ENCODE measurements around the gene JOSD1.

Gene JOSD1

DNA sequence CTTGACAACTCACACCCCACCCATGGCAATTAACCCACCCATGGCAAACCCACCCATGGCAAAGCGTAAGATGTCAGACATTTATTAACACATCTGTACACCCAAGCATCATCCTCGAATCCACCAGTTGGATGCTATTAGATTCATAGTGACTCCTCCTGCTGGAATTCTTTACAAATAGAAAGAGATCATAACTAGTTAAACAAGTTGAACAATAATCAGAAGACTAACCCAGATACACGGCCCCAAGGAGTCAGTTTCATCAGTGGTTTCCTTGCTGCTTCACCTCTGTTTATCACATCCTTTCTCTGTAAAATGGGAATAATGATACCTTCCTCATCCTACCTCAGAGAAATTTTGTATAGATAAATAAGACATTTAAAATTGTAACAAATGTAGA is 10.1 kb upstream of the JOSD1 start:
- DNase-seq, result no peak

DNA sequence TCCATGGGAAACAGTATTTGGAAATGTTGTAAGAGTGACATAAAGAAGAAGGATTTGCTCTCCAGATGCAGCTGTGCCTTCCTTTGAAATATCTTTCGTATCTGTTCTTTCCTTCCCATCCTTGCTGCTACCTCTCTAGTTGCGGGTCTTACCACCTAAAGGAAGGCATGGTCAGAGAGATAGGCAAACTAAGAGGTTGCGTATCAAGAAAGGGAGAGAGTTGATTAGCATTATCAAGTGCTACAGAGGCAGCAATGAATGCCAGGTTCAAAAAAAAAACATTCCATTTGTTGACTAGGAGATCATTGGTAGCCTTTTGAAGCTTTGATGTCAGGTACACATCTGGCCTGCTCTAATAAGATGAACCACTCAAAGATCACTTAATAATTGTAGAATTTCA is 9.6 kb upstream of the JOSD1 start:
- no peak for DNase-seq

DNA sequence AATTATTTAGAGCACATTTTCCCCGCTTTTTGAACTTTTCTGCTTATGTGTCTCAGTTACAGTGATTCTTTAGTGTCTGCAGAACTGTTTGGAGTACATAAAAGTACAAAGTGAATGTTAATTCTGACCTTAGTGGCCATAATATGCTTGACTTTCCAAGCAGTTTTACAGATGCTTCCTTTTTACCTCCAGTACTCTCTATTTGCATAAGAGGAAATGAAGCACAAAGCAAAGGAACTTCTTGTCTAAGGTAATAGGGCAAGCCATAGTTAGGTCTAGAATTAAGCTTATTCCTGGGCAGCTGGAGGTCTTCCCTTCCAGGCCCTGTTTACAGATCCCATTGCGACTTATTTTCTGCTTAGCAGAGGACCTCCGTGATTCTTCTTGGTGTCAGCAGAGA is 8.6 kb upstream of the JOSD1 start:
- DNase-seq, result no peak

DNA sequence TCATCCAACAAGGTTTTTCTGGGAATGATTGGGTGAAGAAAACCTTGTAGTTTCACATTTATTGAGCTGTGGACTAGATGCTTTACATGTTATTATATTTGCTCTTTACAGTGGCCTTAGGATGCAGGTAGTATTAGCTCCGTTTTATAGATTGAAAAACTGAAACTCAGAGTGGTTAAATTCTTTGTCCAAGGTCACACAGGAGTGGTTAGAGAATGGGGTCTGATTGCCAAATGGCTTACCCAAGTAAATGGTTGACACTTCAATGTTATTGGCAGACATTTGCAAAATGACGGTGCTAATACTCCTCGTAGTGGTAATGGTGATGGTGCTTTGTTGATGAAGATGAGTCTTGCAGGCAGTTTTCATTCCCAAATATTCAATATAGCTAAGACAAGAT is 7.2 kb upstream of the JOSD1 start:
- DNase-seq, result no peak

DNA sequence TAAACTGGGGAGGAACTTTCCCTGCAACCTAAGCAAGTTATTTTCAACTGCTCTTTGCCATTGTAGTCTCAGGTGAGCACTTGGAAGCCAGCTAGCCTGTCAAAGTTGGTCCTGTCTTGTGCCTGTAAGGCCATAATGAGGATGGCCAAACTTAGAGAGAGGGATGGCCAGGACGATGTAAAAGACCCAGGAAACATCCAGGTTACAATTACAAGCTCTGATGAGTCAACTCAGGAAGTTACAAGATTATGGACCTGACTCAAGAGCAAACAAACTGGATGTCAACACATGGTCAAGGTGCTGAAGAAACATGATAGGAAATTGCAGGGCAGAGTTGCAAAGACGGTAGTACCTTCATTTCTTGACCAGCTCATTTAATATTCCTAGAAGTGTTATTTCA is 6.6 kb upstream of the JOSD1 start:
- no peak for DNase-seq

DNA sequence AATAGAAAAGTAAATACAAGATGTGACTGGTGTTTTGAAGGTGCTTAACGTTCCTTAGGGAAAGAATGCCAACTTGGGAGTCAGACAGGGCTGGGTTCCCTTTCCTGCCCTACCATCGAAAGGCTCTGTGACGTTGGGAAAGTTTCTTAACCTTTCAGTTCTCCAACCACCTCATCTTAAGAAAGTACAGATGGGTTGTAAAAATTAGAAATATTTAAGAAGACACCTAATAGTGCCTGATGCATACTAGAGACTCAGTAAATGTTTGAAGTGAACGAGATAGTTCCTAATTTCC is 6.1 kb upstream of the JOSD1 start:
- DNase-seq, result no peak

DNA sequence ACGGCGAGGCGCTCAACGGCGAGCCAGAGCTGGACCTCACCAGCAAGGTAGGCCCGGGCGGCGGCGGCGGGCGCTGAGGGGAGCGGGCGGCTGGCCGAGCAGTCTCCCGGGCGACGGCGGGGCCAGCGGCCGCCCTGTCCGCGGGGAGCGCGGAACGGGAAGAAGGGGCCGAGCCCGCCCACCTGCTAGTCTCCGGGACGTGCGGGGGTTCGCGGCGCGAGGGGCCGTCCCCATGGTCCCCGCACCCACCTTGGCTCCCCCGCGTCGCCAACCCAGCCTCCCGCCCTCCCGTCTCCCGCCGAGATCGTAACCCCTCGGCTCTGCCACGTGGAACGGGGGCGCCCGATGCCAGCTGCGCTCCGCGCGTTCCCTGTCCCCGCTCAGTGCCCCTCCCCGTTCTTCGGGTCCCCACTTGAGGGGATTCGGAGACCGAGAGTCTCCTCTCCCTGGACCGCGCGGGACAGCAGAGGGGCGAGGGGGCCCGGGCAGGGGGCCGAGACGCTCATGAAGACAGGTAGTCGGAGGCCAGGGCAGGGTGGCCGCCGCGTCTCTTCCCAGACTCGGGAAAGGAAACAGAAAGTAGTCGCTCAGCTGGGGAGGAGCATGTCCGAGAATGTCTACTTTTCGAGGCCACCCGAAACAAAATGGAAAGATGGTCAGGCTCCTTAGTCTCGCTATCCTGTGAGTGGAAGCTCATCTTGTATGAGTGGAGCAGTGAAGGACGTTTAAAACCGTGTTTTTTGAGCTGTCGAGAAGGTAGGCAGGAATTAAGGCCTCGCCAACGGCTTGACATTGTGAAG is 5.6 kb upstream of the JOSD1 start:
- DNase-seq, result no peak

DNA sequence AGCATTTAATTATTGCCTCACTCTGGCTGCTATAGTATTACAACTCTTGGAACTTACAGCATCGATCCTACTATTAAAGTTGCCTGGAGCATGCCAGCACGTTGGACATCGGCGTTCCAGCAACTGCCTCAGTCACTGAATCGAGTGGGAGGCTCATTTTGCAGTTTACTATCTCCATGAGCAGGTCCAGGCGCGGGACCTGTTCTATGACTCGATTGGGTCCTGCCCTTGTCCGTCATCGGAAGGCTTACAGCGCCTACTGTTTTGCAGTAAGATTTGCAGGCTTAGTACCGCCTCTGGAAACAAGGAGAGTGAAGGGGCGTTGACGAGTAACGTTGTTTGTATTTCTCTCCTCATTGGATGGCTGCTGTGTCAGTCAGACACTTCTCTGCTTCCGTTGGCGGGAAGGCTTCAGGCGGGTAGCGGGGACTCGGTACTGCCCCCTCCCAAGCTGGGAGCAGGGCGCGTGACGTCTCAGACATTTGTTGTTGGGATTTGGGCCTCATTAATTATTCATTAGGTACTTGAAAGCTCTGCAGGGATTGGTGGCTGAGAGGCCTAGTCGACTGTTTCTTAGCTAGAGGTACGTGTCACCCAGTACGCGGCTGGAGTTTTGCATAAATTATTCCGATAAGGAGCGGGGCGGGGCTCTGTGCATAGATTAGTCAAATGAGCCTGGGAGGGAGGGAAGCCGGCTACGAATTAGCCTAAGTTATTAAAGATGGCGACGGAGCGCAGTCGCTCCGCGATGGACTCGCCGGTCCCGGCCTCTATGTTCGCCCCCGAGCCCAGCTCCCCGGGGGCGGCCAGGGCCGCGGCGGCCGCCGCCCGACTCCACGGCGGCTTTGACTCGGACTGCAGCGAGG is 4.7 kb upstream of the JOSD1 start, which contains the start of gene GTPBP1:
GTPBP1 (plus strand) TSS at position 710 of the 866 bp plus-strand sequence; CDS start at position 722, 12 bp downstream.
- DNase-seq, result peak; percentile 99

DNA sequence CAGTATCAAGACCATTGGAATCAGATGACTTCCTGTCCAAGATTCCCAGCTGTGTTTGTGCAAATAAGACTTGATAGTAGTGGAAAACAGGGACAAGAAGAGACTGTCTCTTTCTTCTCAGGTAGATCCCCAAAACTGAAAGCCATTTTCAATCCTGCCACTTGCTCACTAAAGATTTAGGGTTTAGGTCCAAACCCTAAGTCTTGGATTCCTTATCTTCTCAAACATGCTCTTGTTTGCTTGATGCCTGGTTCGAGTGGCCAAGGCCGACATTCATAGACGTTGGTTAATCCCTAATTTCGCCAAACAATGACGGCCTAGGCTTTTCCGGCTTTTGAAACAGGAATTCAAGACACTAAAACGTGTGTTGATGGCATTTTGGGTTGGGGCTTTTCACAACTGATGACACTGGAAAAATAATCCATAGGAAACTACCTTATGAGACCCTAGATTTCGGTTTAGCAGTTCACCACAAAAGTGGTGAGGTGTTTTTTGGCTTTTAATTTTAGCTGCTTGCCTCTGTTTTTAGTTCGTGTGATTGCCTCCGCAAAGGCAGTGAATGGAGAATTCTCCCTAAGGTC is 4.0 kb upstream of the JOSD1 start:
- DNase-seq, result no peak

DNA sequence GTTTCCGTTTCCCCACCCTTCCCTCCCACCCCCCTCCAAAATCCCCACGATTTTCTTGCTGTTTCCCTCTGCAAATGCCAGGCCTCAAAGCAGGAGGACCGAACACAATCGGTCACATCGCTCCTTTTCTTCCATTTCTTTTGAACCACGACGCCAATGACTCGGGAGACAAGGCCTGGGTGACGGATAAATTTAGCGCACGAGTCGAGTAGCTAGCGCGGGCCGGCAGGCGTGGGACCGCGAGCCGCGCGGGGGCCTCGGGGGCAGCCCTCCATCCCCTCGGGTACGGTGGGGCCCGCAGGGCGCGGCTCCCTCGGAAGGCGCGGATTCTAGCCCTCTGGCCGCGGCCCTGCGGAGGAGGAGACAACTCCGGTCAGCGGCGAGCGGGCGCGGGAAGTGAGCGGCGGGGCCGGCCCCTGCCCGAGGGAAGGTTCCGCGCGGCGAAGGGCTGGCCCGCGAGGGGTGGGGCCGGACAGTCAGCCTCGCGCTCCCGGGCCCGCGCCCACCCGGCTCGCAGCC is 414 bp downstream of the JOSD1 start:
- DNase-seq, result no peak

DNA sequence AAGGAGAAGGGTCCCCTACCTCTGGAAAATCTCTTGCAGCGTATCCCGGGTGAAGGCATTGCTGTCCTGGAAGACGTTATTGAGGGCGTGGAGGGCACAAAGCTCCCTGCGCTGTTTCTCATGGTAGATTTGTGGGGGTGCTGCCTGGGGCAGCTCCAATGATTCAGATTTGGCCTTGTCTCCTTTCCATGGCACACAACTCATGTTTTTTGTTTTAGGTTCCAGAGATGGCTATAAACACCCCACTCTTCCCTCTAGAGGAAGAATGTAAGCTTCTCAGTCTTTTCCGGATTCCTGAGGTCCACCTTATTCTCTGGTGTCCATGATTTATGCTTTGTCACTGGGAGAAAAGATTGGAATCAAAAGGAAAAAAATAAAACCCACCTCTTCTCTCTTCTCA is 959 bp downstream of the JOSD1 start:
- no peak for DNase-seq

DNA sequence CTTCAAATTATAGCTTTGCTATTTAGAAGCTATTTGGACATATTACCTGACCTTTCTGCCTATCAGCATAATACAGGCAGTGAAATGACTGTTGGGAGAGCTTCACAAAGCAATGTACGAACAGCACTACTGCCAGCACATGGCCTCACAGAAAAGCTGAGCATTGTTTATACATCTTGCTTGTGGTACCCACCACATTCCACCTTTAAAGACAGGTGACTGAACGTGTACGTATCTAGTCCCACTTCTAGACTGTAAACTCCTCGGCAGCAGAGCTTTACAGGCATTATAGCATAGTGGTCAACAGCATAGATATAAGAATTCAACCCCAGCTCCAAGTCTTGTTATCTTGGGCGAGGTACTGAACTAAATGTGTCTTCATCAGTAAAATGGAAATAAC is 1.6 kb downstream of the JOSD1 start:
- no peak for DNase-seq

DNA sequence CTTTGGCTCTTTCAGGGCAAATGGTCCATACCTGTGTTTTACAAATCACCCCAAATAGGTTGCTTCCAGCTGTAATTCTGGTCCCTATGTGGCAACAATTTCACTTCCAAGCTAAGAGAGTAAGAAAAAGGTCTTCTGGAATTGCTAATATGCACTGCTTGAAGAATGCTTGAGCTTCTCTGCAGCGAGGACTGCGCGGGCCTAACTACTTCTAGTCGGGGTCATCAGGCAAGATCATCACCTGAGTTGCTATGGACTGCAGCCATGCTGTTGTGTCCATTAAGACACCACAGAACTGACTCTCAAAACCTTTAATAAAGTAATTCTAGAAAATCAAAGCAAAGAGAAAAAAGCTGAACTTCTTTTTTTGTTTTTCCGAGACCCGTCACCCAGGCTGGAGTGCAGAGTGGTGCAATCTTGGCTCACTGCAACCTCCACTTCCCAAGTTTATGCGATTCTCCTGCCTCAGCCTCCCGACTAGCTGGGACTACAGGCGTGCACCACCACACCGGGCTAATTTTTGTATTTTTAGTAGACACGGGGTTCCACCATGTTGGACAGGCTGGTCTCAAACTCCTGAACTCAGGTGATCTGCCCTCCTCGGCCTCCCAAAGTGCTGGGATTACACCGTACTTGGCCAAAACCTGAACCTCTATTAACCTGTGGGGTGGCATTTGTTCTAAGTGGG is 2.2 kb downstream of the JOSD1 start:
- DNase-seq, result no peak

DNA sequence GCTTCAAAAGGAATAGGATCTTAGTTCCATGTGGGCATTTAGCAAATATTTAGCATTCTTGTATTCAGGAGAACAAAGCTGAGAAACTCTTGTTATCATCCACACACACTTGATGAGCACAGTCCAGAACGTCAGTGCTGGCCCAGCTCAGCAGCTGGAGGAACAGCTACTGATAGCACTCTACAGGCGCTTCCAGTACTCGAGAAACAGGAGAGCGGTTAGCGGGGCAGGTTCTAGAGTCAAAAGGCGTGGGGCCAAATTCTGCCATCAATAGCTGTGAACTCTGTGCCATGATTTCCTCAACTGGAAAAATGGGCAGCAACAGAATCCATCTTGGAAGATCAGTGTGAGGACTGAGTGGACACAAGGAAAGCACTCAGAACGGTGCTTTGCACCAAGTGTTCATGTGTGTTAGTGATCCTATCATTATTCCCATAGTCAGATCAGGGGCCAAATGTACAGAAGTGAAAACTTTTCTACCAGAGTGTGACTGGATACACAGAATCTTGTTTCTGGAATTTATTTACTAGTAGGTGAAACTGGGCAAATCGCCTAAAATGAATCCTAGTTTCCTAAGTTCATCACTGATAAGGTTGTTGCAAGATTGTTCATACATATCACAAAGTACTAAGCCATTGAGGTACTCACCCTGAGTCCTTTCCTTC is 3.2 kb downstream of the JOSD1 start:
- no peak for DNase-seq

DNA sequence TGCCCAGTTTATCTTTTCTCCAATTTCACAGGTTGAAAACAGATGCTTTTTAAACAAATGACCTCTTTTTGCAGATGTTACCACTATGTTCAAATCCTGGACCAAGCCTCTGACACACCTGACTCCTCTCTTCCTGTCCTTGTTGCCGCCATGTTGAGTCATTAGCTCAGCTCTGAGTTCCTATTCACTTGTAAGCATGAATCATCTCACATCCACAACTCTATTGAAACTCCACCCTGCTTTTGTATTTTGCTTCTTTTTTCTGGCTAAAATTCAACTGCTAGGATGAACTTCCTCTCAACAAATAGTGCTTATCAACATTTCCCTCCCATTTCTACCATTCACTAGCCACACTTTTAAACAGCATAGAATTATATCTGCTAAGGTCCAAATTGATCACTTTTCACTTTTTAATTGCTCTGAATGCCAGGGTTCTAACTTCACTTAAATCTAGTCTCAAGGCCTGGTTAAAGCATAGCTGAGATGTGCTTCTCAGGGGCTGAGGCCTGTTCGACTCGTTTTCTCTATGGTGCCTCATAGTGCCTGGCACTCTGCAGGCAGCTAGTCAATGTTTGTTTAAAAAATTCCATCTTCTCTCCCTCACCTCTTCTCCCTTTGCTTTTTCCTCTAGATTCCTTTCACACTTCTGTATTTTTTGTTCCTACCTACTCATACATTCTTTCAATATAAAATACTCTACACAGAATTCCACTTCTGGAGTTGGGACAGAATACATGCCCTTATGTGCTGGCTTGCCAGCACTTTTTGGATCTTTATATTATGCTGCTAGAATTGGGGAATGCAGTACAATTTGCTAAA is 3.9 kb downstream of the JOSD1 start:
- no peak for DNase-seq

DNA sequence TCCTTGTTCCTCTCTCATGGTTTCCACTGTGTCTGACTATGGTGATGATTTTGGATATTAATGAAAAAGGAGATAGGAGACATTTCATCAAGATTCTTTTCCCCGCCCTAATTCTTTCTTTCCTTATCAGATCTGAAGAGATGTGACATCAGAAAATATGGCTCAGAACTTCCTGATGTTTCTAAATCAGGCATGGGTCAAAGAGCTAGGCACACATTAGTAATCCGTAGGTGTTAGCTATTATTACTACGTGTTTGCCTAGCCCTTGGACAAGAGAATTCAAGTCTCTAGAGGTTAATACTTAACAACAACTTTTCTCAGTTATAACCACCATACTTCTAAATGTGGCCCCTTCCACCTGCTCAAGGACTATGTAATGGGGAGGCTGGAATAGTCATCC is 5.8 kb downstream of the JOSD1 start:
- no peak for DNase-seq

DNA sequence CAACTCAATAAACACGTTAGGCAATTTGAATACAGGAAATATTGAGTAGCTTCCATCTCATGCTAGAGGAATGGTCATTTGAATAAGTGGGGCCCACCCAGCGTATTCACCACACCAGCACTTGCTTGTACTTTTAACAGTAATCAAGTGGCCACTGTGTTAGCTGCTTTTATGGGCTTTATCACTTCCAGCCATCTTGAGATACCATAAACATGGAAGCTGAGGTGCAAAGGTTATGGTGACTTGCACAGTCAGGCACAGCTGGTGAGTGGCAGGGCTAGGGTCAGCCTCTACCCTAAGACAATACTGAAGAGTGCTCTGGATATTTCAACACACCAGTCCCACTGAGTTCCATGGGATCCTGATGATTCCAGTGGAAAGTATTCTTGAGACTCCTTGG is 6.7 kb downstream of the JOSD1 start:
- DNase-seq, result no peak

DNA sequence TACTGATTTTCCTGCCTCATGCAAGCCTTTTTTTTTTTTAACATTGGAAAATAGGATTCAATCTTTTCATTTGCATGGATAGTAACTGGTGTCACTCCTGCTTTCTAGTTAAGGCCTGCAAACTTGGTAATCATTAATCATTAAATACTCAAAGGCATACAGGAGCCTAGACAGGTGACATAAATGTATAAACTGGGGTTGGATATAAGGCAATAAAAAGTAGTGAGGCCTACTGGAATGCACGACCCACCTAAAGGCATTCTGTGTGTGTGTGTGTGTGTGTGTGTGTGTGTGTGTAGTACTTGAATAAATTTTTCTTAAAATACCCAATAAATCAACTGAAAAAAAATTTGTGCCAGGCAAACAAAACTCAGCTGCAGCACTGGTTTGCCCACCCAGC is 11.1 kb downstream of the JOSD1 start:
- no peak for DNase-seq

DNA sequence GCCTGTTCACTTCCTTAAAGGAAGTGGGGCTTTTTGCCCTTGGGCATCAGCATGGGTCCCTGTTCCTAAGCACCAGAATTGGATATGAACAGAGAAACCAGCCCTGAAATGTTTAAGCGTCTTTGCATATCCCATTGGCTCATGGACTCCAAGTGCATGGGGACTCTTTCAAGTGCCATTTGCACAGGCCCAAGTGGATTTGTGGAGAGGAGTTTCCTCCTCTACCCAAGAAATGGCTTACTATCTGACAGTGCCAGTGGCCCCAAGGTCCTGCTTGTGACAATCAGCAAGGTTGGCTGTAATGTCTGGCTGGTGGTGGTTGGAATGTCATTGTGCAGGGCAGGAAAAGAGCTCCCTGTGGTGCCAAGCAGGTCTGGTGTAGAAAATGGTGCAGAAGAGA is 15.0 kb downstream of the JOSD1 start:
- no peak for DNase-seq

DNA sequence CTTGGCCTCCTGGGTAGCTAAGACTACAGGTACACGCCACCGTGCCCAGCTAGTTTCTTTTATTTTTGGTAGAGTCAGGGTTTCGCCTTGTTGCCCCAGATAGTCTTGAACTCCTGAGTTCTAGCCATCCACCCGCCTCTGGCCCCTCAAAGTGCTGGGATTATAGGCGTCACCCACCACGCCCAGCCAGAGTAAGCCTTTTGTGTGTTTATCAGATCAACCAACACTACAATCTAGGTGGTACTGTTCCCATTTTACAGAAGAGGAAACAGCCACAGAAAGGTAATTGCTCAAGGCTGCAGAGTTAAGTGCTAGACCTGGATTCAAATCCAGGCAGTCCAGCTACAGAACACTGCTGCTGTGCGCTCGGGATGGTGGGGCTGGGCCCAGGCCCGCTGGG is 15.8 kb downstream of the JOSD1 start:
- no peak for DNase-seq

DNA sequence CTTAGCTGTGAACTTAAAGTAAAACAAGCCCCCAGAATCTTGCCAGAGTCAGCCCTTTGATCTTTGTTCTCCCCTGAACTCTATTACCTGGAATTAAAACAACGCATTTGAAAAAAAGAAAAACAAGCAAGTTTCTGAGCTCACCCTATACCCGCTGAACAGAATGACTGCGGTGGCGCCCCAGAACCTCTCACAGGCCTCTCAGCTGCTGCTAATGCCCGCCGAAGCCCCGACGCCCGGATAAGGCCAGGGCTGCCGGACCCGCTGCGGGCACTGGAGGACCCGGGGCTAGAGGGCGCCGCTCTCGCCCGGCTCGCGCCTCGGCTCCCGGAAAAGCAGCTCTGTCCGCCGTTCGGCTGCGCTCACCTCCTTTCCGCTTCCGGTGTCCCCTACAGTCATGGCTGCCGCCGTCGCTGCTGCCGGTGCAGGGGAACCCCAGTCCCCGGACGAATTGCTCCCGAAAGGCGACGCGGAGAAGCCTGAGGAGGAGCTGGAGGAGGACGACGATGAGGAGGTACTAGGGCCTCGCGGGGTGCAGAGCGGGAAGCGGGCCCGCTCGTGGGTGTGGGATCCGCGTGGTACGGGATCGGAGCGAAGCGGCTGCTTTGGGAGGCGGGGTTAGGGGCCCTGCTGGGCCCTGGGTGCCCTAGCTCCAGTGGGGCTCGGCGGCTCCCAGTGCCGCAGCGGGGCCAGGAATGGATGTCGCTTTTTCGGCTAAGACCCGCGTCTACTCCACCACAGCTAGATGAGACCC is 19.0 kb downstream of the JOSD1 start, which contains the start of gene TOMM22:
TOMM22 (plus strand) TSS at position 376 of the 754 bp plus-strand sequence; CDS start at position 398, 22 bp downstream.
- DNase-seq, result peak; percentile 50

All from NCI-H2029 treated with DMSO at 0.1 percent for 48 hours (cell line).